Heart left ventricle (tissue), 13 donors: ENCODE measurements around the gene TBC1D8.

Experiments used
- POLR2A ChIP-seq, 2 donors: fragments of 450-650 bp; IDR thresholded peaks; one replicate each; pipeline ENCODE4 v1.6.1; 2017; ENCODE audit warnings: antibody characterized with exemption in 2 of 2, mild to moderate bottlenecking in 2 of 2, moderate library complexity in 2 of 2
- TF ChIP-seq, protein P1 (sequence below), 12 donors: fragments of 200-600 bp; sonication (generic) in 4 of 12; IDR thresholded peaks; one replicate each; pipeline versions ENCODE4 v1.5.0 to v1.8.0; 2018 to 2022; ENCODE audit warnings: antibody characterized with exemption in 12 of 12, mild to moderate bottlenecking in 5 of 12
- donor health status: ischemic (EF 13 %, LVEDD 7.1; RV severe dilation, severe dysfunction).
- donor health status: DM: no; HTN: yes; CAD: no.
- donor health status: DM: no; HTN: no; CAD: no.
- donor health status: ischemic (EF 25% LVEDD 6.9; RV normal size, moderate dysfunction).
- donor health status: ischemic (EF 25% LVEDD 5.7; RV mildly dilated, moderate dysfunction).
- donor health status: ischemic (EF 35%, LVEDD 5.7; RV mildly dilated, moderate dysfunction).
- donor health status: nonischemic (EF 11% LVEDD 7.7; RV severe dilation, severe dysfunction).
- donor health status: DM: yes; HTN: yes; CAD: no.
- donor health status: PGD.
- donor health status: ischemic (EF 29% LVEDD 5.4; RV normal size, mild dysfunction).
- donor health status: nonischemic (EF 23%, LVEDD 6.1; RV moderate dilation, normal function).

DNA sequence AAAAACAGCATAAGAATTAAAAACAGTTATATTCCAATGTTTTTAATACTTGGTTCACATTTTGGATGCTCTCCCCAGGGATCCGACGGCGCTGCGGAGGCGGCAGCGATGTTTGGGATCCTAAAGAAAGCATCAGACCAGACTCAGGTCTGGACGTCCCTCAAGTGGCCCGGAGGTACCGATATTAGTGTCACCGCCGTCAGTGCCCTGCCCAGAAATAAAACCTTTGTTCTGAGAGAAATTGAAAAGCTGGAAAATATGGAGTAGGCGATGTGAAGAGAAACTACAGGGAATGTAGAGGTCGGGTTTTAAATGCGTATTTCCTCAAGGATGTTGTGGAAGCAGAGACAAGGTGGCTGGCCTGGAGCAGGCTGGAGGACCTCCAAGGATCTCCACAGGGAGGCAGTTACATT is 683 bp upstream of the TBC1D8 start:
- TF ChIP-seq, protein P1, sequence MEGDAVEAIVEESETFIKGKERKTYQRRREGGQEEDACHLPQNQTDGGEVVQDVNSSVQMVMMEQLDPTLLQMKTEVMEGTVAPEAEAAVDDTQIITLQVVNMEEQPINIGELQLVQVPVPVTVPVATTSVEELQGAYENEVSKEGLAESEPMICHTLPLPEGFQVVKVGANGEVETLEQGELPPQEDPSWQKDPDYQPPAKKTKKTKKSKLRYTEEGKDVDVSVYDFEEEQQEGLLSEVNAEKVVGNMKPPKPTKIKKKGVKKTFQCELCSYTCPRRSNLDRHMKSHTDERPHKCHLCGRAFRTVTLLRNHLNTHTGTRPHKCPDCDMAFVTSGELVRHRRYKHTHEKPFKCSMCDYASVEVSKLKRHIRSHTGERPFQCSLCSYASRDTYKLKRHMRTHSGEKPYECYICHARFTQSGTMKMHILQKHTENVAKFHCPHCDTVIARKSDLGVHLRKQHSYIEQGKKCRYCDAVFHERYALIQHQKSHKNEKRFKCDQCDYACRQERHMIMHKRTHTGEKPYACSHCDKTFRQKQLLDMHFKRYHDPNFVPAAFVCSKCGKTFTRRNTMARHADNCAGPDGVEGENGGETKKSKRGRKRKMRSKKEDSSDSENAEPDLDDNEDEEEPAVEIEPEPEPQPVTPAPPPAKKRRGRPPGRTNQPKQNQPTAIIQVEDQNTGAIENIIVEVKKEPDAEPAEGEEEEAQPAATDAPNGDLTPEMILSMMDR (IDR thresholded peaks at IDR 0.05) = no peak
- TF ChIP-seq POLR2A (IDR thresholded peaks at IDR 0.05) = no peak
